AG09319 (cell line): ENCODE data around the gene MYCT1.
"Not testable (repeated sequence)": the region's sequence is repeated elsewhere in the genome, so short reads cannot be mapped to it uniquely, and the experiment has no call there.

Experiments
- DNase-seq: peaks from one replicate; pipeline ENCODE4 v3.0.0-alpha.2; 2010; ENCODE audit warnings: low read depth; ENCODE audit errors: extremely low read depth
- CTCF ChIP-seq: IDR thresholded peaks from 2 replicates; pipeline ENCODE4 v1.5.1; 2011; ENCODE audit warnings: low read depth, mild to moderate bottlenecking, inconsistent platforms, low read length, moderate library complexity

The MYCT1 gene

GRCh38 chr6:152680151-152680550 is 17.5 kb upstream of the MYCT1 start:
- DNase-seq, result no peak
- TF ChIP-seq CTCF, result no peak

GRCh38 chr6:152680879-152681517 is 16.7 kb upstream of the MYCT1 start:
- no peak for TF ChIP-seq CTCF
- no peak for DNase-seq

- no peak for DNase-seq
Observed at GRCh38 chr6:152682141-152682540, 15.6 kb upstream of the MYCT1 start.

GRCh38 chr6:152682935-152683334 is 14.8 kb upstream of the MYCT1 start:
- DNase-seq, result not testable (repeated sequence)

More at GRCh38 chr6:152682141-152682540, 15.6 kb upstream of the MYCT1 start:
- no peak for TF ChIP-seq CTCF

GRCh38 chr6:152685819-152686218 is 11.9 kb upstream of the MYCT1 start:
- no peak for DNase-seq
- no peak for TF ChIP-seq CTCF

- TF ChIP-seq CTCF, result no peak
- DNase-seq, result no peak
Observed at GRCh38 chr6:152695372-152696045, 2.2 kb upstream of the MYCT1 start.

- no peak for DNase-seq
- TF ChIP-seq CTCF, result no peak
Observed at GRCh38 chr6:152696522-152696921, 1.2 kb upstream of the MYCT1 start.

GRCh38 chr6:152698692-152699091 is 995 bp downstream of the MYCT1 start:
- no peak for TF ChIP-seq CTCF
- DNase-seq, result no peak
